Activated naive CD8-positive, alpha-beta T cell treated with anti-CD3 and anti-CD28 coated beads, Interleukin-2, amount 10 ng/mL, durations not matched to agents 7 days and 5 days (primary cell): ENCODE measurements around the gene NNT. TPM values are rescaled to one million over a fixed set of nuclear protein-coding genes. Genes with fewer than 3 reads are reported as not detected.

Experiments
- ATAC-seq: fragments of 150-1000 bp; cut with Tn5 transposase; one replicate; pipeline ENCODE4 v1.10.0; 2021; ENCODE audit warnings: low read depth, moderate library complexity
- POLR2A ChIA-PET: fragments of 350-600 bp; sonication (Branson Sonifier 250); formaldehyde crosslinking; loops from one replicate; lab custom pipeline; 2021; ENCODE audit warnings: antibody characterized with exemption; lab: Charles Lee
- DNase-seq: peaks from one replicate; pipeline ENCODE4 v3.0.0; 2021
- H3K27ac Mint-ChIP-seq: one replicate; pipeline ENCODE4 v1.8.0; 2022; ENCODE audit warnings: mild to moderate bottlenecking, mixed read lengths
- H3K27me3 Mint-ChIP-seq: one replicate; pipeline ENCODE4 v1.8.0; 2022; ENCODE audit warnings: mild to moderate bottlenecking, moderate library complexity, mixed read lengths
- H3K36me3 Mint-ChIP-seq: one replicate; pipeline ENCODE4 v1.8.0; 2021; ENCODE audit warnings: mild to moderate bottlenecking, mixed read lengths
- H3K4me1 Mint-ChIP-seq: one replicate; pipeline ENCODE4 v1.8.0; 2021; ENCODE audit warnings: mixed read lengths
- H3K4me3 Mint-ChIP-seq: one replicate; pipeline ENCODE4 v1.8.0; 2022; ENCODE audit warnings: mild to moderate bottlenecking, moderate library complexity, mixed read lengths
- H3K9me3 Mint-ChIP-seq: one replicate; pipeline ENCODE4 v1.8.0; 2021; ENCODE audit warnings: mixed read lengths
- total RNA-seq, 2 experiments: library from RNA; stranded (reverse); gene quantifications; one replicate each; pipeline ENCODE4 v1.2.3, GENCODE V29; 2021

Gene NNT
- total RNA-seq, 2 experiments from 2014 or later, result 97.5 to 108 TPM

DNA sequence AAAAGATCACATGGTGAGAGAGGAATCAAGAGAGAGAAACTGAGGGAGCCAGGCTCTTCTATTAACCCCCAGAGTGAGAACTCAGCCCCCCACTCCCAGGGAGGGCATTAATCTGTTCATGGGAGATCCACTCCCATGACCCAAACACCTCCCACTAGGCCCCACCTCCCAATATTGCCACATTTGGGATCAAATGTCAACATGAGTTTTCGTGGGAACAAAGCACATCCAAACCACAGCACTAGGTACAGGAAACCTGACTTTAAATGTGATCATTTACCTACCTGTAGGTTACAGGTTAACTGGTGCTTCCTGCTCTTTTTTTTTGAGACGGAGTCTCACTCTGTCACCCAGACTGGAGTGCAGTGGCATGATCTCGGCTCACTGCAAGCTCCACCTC is 16.9 kb downstream of the NNT start:
- POLR2A ChIA-PET, result no interaction called here
- Mint-ChIP-seq H3K27me3 (no peaks in the 10 kb centered on the region), H3K9me3 (no peaks in the 10 kb centered on the region), H3K36me3 (peaks cover 40% of the 10 kb centered on the region), H3K4me1 (peaks cover 2% of the 10 kb centered on the region), H3K27ac (no peak overlapping the region), H3K4me3 (no peak overlapping the region)
- no peak for DNase-seq
- no peak for ATAC-seq

DNA sequence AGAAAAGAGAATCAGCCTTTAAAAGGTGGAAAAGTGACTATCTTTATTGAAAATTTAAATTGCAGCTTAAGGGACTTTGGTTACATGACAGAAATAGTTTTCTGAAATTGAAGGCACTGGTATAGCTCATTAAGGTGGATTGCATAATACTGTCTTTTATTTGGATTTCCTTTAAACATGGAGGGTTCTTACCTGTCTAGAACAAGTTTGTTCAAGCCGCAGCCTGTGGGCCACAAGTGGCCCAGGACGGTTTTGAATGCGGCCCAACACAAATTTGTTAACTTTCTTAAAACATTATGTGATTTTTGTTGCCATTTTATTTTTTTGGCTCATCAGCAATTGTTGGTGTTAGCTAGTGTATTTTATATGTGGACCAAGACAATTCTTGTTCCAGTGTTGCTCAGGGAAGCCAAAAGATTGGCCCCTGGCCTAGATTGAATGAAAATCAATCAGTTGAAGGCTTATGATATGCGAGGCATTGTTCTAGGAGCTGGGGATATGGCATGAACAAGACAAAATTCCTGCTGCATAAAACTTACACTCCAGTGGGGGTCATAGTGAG is 18.0 kb downstream of the NNT start:
- no peak overlapping the region for H3K4me3 Mint-ChIP-seq
- ATAC-seq, result no peak
- H3K4me1 Mint-ChIP-seq, result peaks cover 2% of the 10 kb centered on the region
- H3K9me3 Mint-ChIP-seq, result no peaks in the 10 kb centered on the region
- peaks cover 38% of the 10 kb centered on the region for H3K36me3 Mint-ChIP-seq
- H3K27me3 Mint-ChIP-seq, result no peaks in the 10 kb centered on the region
- no peak overlapping the region for H3K27ac Mint-ChIP-seq
- POLR2A ChIA-PET, result no interaction called here
- no peak for DNase-seq

DNA sequence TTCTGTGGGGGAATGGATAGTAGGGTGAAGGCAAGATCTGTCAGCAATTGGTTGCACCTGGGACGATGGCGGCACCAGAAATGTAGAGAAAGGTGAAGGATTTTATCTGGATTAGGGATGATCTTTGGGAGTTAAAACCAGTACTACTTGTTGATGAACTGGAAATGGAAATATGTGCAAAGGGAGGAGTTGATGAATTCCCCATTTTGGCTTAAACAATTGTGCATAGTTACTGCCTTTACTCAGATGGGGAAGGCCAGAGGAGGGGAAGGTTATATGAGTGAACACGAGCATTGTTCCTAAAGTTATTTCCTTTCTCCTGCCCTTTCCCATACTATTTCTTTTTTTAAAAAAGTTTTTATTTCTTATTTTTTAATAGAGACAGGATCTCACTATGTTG is 19.1 kb downstream of the NNT start:
- H3K27ac Mint-ChIP-seq, result no peak overlapping the region
- H3K4me3 Mint-ChIP-seq, result no peak overlapping the region
- no peak for ATAC-seq
- no peak for DNase-seq
- peaks cover 37% of the 10 kb centered on the region for H3K36me3 Mint-ChIP-seq
- POLR2A ChIA-PET, result interaction anchor here (0.7 kb wide), 1 partner anchor 15 kb away, joined by 3 read pairs; no protein-coding TSS in a partner anchor
- no peaks in the 10 kb centered on the region for H3K27me3 Mint-ChIP-seq
- H3K9me3 Mint-ChIP-seq, result no peaks in the 10 kb centered on the region
- H3K4me1 Mint-ChIP-seq, result peaks cover 2% of the 10 kb centered on the region

DNA sequence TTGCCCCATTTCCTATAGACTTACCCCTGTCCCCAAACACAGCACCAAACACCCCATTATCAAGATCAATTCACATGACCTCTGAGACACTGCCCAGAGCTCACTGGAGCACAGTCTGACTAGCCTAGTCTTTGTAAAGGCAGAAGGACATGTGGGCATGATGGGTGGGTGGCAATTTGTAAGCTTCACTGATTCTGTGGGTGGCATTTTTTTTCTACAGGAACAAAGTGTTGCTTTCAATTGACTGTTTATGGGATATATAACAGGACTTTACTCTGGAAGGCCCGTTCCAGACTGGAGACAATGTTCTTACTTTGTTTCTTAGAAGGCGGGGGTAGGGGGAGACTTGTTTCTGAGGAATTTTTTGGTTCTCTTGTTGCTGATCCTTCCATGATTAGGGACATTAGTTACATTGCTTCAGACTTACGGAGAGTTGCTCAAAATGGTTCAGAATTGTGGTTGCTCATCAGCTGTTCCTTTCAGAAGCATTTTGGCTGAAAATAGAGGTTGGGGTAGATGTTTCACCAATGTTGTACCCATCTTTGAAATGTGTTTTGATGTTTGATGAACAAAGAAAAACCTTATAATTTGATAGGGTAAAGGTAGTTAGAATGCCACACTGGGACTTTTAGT is 20.2 kb downstream of the NNT start:
- H3K36me3 Mint-ChIP-seq, result peaks cover 40% of the 10 kb centered on the region
- H3K4me1 Mint-ChIP-seq, result peaks cover 2% of the 10 kb centered on the region
- H3K27me3 Mint-ChIP-seq, result no peaks in the 10 kb centered on the region
- ATAC-seq (no peak), DNase-seq (no peak)
- no peak overlapping the region for H3K27ac Mint-ChIP-seq
- POLR2A ChIA-PET, result interaction anchor here (0.5 to 0.9 kb wide), 2 partner anchors 8 to 142 kb away, joined by 3 read pairs; no protein-coding TSS in a partner anchor
- no peak overlapping the region for H3K4me3 Mint-ChIP-seq
- H3K9me3 Mint-ChIP-seq, result no peaks in the 10 kb centered on the region

DNA sequence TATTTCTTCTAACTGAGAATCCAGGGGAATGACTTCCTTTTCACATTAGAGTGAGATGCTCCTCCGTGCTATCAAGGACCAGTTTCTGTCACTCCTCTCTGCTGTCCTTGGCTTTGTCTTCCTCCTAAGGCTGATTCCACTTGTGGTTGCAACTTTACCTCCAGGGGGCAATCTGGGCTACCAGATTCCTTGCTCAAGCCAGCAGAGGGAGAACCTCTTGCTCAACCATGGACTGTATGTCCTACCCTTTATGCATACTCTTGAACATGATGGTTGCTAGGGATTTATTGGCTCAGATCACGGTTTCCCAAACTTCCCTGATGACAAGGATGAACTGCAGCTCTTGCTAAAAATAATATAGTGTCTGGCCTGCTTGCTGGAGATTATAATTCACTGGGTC is 24.0 kb downstream of the NNT start:
- POLR2A ChIA-PET, result no interaction called here
- Mint-ChIP-seq H3K27ac (no peak overlapping the region), H3K27me3 (no peaks in the 10 kb centered on the region), H3K36me3 (peaks cover 31% of the 10 kb centered on the region), H3K4me3 (no peak overlapping the region), H3K9me3 (no peaks in the 10 kb centered on the region), H3K4me1 (peaks cover 5% of the 10 kb centered on the region)
- DNase-seq, result no peak
- no peak for ATAC-seq

DNA sequence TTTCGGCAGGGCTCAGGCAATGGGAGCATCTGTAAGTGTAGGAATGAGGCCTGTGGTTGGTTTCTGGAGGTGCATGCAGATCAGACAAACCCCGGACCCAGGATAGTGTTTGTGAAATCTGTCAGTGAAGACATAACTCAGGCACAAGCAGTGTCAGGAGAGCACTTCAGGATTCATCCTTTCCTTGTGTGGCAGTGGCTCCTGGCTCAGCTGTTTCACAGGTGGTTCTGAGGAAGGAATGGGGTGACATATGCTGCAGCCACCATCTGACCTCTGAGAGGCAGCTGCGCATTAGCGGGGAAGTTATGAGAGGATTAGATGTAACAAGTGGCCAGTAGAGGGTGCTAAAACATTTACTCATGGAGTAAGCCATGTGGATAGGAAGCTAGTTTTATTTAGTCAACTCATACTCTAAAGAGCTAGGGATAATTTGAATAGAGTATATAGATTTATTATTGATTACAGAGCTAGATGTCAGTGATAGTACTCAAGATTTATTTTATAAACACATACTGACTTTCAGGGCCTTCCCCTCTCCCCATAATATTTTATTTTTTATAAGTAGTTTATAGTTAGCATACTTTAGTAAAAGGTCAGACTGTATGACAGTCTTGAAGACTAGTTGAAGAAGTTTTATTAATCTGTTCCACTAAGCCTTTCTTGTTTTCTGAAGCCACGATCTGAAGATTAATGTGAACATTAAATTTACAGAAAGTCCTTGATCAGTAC is 28.4 kb downstream of the NNT start:
- Mint-ChIP-seq H3K9me3 (no peaks in the 10 kb centered on the region), H3K4me1 (peaks cover 12% of the 10 kb centered on the region), H3K27me3 (no peaks in the 10 kb centered on the region), H3K27ac (no peak overlapping the region), H3K36me3 (peaks cover 41% of the 10 kb centered on the region), H3K4me3 (no peak overlapping the region)
- DNase-seq (peak; percentile 36), ATAC-seq (peak; percentile 81)
- POLR2A ChIA-PET, result interaction anchor here (0.6 to 1.5 kb wide), 3 partner anchors 8 to 513 kb away, joined by 3 to 5 read pairs (median 3); partner anchors contain the start of gene NNT

DNA sequence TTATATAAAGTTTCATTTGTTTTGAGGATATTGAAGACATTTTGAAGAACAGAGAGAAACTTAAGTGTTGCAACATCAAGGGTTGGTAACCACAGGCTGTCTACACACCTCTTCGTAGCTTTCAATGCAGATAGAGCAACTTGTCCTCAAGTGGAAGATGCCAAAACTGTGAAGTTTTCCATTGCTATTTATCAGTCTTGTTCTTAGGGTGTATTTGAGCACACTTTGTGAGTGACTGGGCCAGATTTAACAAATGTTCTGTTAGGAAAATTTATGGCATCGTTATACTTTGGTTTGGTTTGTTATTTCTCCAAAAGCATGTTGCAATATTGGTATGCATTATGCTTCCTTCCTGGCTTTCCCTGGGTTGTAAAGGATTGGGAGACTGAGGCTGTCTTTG is 31.6 kb downstream of the NNT start:
- ATAC-seq (no peak), DNase-seq (no peak)
- Mint-ChIP-seq H3K36me3 (peaks cover 32% of the 10 kb centered on the region), H3K4me3 (no peak overlapping the region), H3K27me3 (no peaks in the 10 kb centered on the region), H3K27ac (no peak overlapping the region), H3K4me1 (peaks cover 14% of the 10 kb centered on the region), H3K9me3 (no peaks in the 10 kb centered on the region)
- POLR2A ChIA-PET, result no interaction called here

DNA sequence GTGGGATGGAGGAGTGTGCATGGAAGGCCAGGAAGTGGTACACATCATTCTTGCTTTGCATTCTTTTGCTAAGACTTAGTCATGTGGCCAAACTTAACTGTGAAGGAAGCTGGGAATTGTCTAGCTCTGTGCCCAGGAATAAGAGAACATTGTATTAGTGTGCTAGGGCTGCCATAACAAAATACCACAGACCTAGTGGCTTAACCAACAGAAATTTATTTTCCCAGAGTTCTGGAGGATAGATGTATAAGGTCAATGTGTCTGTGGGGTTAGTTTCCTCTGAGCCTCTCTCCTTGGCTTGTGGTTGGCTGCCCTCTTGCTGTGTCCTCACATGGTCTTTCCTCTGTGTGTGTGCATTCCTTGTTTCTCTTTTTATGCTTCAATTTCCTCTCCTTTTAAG is 32.4 kb downstream of the NNT start:
- no peak for DNase-seq
- H3K4me1 Mint-ChIP-seq, result peaks cover 14% of the 10 kb centered on the region
- POLR2A ChIA-PET, result no interaction called here
- H3K27ac Mint-ChIP-seq, result no peak overlapping the region
- H3K36me3 Mint-ChIP-seq, result peaks cover 34% of the 10 kb centered on the region
- no peaks in the 10 kb centered on the region for H3K9me3 Mint-ChIP-seq
- no peaks in the 10 kb centered on the region for H3K27me3 Mint-ChIP-seq
- no peak for ATAC-seq
- H3K4me3 Mint-ChIP-seq, result no peak overlapping the region

DNA sequence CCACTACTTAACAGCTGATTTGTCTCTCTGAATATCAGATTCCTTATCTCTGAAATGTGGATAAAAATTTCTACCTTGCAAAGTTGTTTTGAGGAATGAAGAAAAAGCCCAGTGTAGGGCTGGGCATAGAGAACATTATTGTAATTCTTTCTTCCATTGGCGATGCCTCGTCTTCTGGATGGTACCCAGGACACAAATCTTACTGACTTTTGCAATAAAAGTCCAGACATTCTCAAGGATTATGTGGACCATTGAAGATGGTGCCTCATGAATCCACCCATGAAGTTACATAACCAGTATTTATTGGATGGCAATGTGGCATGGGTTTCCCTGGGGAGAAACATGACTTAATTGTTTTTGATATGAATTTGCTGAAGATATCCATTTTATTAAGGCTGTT is 33.1 kb downstream of the NNT start:
- peaks cover 37% of the 10 kb centered on the region for H3K36me3 Mint-ChIP-seq
- no peak overlapping the region for H3K4me3 Mint-ChIP-seq
- ATAC-seq, result no peak
- H3K9me3 Mint-ChIP-seq, result no peaks in the 10 kb centered on the region
- H3K27ac Mint-ChIP-seq, result no peak overlapping the region
- H3K4me1 Mint-ChIP-seq, result peaks cover 12% of the 10 kb centered on the region
- POLR2A ChIA-PET, result no interaction called here
- no peaks in the 10 kb centered on the region for H3K27me3 Mint-ChIP-seq
- no peak for DNase-seq

DNA sequence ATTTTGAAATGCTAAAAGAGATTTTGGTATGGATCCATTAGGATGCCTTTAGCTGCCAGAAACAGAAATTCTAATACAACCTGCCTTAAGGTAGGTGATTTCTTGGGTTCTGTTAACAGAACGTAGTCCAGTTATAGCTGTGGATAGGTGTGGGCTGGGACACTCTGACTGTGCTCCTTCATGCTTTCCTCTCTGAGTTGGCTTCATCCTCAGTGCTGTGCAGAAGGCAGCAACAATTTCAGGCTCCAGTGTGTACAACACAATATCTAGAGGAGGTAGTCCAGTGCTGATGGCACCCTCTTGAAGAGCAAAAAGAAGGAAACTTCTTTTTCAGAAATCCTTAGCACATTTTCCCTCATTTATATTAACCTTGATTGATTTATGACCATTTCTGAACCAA is 34.4 kb downstream of the NNT start:
- peaks cover 12% of the 10 kb centered on the region for H3K4me1 Mint-ChIP-seq
- no peaks in the 10 kb centered on the region for H3K27me3 Mint-ChIP-seq
- H3K4me3 Mint-ChIP-seq, result no peak overlapping the region
- no peak overlapping the region for H3K27ac Mint-ChIP-seq
- H3K9me3 Mint-ChIP-seq, result no peaks in the 10 kb centered on the region
- no peak for ATAC-seq
- no peak for DNase-seq
- peaks cover 43% of the 10 kb centered on the region for H3K36me3 Mint-ChIP-seq
- POLR2A ChIA-PET, result no interaction called here

DNA sequence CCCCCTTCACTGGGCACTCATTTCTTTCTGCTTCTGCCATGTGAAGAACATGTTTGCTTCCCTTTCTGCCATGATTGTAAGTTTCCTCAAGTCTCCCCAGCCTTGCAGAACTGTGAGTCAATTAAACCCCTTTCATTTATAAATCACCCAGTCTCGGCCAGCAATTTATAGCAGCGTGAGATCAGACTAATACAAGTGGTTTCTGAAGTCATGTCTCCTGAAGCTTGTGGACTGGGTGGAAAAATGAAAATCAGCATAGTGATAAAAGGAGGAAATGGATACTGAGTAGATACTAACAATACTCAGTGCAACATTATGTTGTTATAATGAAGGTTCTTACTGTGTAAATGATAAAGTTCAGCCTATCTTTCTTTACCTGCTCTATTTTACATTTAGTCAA is 35.1 kb downstream of the NNT start:
- Mint-ChIP-seq H3K9me3 (no peaks in the 10 kb centered on the region), H3K36me3 (peaks cover 43% of the 10 kb centered on the region)
- ATAC-seq, result no peak

DNA sequence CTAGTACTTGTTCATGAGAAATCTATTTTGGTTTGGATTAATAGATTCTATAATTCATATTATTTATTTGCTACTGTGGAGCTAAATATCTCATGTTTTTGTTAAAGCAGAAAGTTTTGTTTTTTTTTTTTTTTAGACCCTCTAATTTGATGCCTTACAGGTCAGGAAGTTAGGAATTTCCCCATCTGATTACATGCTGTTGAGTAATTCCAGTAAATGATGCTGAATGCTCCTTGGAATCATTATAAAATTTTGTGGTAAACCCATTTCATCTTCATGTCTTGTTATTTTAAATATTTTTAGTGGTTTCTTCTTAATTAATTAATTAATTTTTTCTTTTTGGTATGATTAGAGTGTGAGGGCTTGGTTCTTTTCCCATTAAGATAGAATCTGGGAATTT is 35.6 kb downstream of the NNT start:
- no peaks in the 10 kb centered on the region for H3K27me3 Mint-ChIP-seq
- H3K36me3 Mint-ChIP-seq, result peaks cover 44% of the 10 kb centered on the region
- no peaks in the 10 kb centered on the region for H3K9me3 Mint-ChIP-seq
- no peak overlapping the region for H3K27ac Mint-ChIP-seq
- DNase-seq (no peak), ATAC-seq (no peak)
- peaks cover 12% of the 10 kb centered on the region for H3K4me1 Mint-ChIP-seq
- POLR2A ChIA-PET, result no interaction called here
- no peak overlapping the region for H3K4me3 Mint-ChIP-seq

More for the DNA sequence above, 35.1 kb downstream of the NNT start:
- Mint-ChIP-seq H3K4me3 (no peak overlapping the region), H3K27me3 (no peaks in the 10 kb centered on the region), H3K27ac (no peak overlapping the region), H3K4me1 (peaks cover 12% of the 10 kb centered on the region)
- POLR2A ChIA-PET, result no interaction called here
- no peak for DNase-seq

DNA sequence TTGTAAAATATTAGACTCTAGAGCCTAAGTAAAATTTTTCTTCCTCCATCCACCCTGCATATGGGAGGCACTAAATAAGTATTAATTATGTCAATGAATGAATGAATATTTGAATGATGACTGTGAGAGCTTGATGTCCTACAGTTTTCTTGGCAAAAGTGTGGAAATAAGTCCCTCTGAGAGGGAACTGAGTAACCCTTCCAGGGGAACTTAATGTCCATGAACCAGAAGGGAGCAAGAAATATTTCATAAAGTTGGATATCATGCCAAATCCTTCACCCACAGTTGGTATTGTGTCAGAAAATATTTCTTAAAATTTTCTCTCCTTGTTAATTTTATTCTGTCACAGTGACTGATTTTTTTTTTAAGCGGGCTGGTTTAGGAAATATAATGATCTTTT is 36.6 kb downstream of the NNT start:
- POLR2A ChIA-PET, result no interaction called here
- no peak overlapping the region for H3K27ac Mint-ChIP-seq
- DNase-seq (no peak), ATAC-seq (no peak)
- H3K36me3 Mint-ChIP-seq, result peaks cover 38% of the 10 kb centered on the region
- no peaks in the 10 kb centered on the region for H3K9me3 Mint-ChIP-seq
- no peak overlapping the region for H3K4me3 Mint-ChIP-seq
- H3K4me1 Mint-ChIP-seq, result peaks cover 12% of the 10 kb centered on the region
- no peaks in the 10 kb centered on the region for H3K27me3 Mint-ChIP-seq

DNA sequence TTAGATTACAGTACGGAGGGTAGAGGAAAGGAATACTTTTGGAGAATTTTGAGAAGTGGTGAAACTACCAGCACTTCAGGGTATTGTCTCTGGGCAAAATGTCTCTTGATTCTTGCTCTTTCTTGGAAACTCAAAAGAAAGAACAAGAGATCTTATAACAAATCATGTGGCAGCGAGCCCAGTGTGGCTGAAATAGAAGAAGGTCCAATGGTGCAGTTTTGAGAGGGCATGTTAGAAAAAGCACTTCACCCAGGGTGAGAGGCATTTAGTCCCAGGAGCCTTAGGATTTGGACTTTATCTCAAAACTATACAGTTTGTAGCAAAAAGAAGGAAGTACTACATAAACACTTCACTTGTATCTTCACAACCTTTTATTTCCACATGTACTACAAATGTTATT is 39.4 kb downstream of the NNT start:
- peaks cover 29% of the 10 kb centered on the region for H3K36me3 Mint-ChIP-seq
- no peak overlapping the region for H3K4me3 Mint-ChIP-seq
- H3K9me3 Mint-ChIP-seq, result no peaks in the 10 kb centered on the region
- H3K27me3 Mint-ChIP-seq, result no peaks in the 10 kb centered on the region
- H3K4me1 Mint-ChIP-seq, result peaks cover 5% of the 10 kb centered on the region
- no peak for DNase-seq
- POLR2A ChIA-PET, result no interaction called here
- ATAC-seq, result no peak
- no peak overlapping the region for H3K27ac Mint-ChIP-seq
